ENCODE measurements around the gene SLC27A1. TPM values are rescaled to one million over a fixed set of nuclear protein-coding genes. Genes with fewer than 3 reads are reported as not detected.

SLC27A1 gene
- total RNA-seq, 1 experiment from 2014 or later, result 8.6 TPM

DNA sequence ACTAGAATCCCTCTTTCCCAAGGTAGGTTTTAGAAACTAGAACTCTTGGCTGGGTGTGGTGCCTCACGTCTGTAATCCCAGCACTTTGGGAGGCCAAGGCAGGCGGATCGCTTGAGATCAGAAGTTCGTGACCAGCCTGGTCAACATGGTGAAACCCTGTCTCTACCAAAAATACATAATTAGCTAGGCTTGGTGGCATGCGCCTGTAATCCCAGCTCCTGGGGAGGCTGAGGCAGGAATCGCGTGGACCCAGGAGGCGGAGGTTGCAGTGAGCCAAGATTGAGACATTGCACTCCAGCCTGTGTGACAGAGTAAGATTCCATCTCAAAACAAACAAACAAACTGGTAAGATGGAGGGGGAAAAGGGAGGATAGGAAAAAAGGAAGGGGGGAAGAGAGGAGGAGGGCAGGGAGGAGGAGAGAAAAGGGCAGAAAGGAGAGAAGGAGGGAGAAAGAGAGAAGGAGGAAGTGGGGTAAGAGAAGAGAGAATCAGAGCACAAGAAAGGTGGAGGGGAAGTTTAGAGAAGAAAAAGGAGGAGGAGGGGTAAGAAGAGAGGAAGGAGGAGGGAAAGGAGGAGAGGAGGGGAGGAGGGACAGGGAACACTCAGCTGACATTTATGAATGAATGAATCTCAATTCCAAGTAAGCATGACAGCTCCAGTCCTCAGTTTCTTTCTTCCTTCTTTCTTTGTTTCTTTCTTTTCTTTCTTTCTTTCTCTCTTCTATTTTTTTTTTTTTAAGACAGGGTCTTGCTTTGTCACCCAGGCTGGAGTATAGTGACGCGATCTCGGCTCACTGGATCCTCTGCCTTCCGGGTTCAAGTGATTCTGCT, 2.6 kb upstream of the SLC27A1 start (continued):
- TF ChIP-seq, protein P1, sequence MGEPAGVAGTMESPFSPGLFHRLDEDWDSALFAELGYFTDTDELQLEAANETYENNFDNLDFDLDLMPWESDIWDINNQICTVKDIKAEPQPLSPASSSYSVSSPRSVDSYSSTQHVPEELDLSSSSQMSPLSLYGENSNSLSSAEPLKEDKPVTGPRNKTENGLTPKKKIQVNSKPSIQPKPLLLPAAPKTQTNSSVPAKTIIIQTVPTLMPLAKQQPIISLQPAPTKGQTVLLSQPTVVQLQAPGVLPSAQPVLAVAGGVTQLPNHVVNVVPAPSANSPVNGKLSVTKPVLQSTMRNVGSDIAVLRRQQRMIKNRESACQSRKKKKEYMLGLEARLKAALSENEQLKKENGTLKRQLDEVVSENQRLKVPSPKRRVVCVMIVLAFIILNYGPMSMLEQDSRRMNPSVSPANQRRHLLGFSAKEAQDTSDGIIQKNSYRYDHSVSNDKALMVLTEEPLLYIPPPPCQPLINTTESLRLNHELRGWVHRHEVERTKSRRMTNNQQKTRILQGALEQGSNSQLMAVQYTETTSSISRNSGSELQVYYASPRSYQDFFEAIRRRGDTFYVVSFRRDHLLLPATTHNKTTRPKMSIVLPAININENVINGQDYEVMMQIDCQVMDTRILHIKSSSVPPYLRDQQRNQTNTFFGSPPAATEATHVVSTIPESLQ (CRISPR knock-in tag; IDR thresholded peaks at IDR 0.05), result no peak
- TF ChIP-seq ZBTB21 (CRISPR knock-in tag; IDR thresholded peaks at IDR 0.05; ENCODE audit: borderline replicate concordance), result no peak
- TF ChIP-seq PREB (CRISPR knock-in tag; IDR thresholded peaks at IDR 0.05; ENCODE audit: borderline replicate concordance), result no peak

DNA sequence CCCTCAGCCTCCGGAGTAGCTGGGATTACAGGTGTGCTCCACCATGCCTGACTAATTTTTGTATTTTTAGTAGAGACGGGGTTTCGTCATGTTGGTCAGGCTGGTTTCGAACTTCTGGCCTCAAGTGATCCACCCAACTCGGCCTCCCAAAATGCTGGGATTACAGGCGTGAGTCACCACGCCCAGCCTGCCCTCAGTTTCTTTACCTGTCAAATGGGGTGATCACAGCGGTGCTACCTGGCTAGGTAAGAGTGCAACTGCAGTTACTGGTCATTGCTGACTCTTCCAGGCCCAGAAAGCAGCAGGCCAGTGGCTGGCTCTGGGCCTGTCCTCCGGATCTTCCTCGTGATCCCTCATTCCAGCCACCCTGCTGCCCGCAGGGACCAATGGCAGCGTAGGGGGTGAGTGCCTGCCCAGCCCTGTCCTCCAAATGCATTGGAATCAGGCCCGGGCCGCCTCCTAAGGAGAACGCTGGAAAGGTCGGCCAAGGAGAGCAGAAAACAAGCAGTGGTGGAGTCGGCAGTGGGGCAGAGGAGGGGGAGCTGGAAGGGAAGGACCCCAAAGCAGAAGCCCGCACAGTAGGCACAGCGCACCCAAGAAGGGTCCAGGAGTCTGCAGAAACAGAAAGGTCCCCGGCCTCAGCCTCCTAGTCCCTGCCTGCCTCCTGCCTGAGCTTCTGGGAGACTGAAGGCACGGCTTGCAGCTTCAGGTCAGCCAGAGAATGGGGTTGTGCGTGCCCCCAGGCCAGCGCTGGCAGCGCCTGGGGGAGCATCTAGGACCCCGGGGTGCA, 1.8 kb upstream of the SLC27A1 start:
- Mint-ChIP-seq H3K9me3 (no peaks in the 10 kb centered on the region), H3K4me1 (peaks cover 19% of the 10 kb centered on the region), H3K36me3 (no peaks in the 10 kb centered on the region), H3K27ac (peak overlapping the region; percentile 95; the same call in 1 of the 2 replicates), H3K27me3 (ENCODE audit: low read depth) (peaks cover 52% of the 10 kb centered on the region), H3K4me3 (peak overlapping the region; percentile 93)
- POLR2A ChIA-PET, result interaction anchor here (0.7 kb wide), 1 partner anchor 56 kb away, joined by 4 read pairs; no protein-coding TSS in a partner anchor
- ATAC-seq, result no peak
- DNase-seq (ENCODE audit: low spot score), result no peak
- CTCF ChIA-PET, result interaction anchor here (0.6 to 1.9 kb wide), 5 partner anchors 10 to 43 kb away, joined by 3 to 5 read pairs (median 4); partner anchors contain the start of gene PGLS
- TF ChIP-seq, protein P2, sequence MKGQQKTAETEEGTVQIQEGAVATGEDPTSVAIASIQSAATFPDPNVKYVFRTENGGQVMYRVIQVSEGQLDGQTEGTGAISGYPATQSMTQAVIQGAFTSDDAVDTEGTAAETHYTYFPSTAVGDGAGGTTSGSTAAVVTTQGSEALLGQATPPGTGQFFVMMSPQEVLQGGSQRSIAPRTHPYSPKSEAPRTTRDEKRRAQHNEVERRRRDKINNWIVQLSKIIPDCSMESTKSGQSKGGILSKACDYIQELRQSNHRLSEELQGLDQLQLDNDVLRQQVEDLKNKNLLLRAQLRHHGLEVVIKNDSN (CRISPR knock-in tag; IDR thresholded peaks at IDR 0.05), result no peak
- no peak for TF ChIP-seq ZNF281 (CRISPR knock-in tag; IDR thresholded peaks at IDR 0.05)
- no peak for TF ChIP-seq CTCF (IDR thresholded peaks at IDR 0.05)
- TF ChIP-seq, protein P3, sequence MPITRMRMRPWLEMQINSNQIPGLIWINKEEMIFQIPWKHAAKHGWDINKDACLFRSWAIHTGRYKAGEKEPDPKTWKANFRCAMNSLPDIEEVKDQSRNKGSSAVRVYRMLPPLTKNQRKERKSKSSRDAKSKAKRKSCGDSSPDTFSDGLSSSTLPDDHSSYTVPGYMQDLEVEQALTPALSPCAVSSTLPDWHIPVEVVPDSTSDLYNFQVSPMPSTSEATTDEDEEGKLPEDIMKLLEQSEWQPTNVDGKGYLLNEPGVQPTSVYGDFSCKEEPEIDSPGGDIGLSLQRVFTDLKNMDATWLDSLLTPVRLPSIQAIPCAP (CRISPR knock-in tag; IDR thresholded peaks at IDR 0.05), result no peak
- TF ChIP-seq ZNF671 (CRISPR knock-in tag; IDR thresholded peaks at IDR 0.05), result no peak
- no peak for TF ChIP-seq ETV6 (CRISPR knock-in tag; IDR thresholded peaks at IDR 0.05)
- no peak for TF ChIP-seq PRRX2 (CRISPR knock-in tag; IDR thresholded peaks at IDR 0.05)
- TF ChIP-seq NR1H2 (CRISPR knock-in tag; IDR thresholded peaks at IDR 0.05), result no peak
- no peak for TF ChIP-seq FOXP4 (CRISPR knock-in tag; IDR thresholded peaks at IDR 0.05)
- no peak for TF ChIP-seq CREM (CRISPR knock-in tag; IDR thresholded peaks at IDR 0.05)
- TF ChIP-seq CREB1 (CRISPR knock-in tag; IDR thresholded peaks at IDR 0.05), result no peak

Measured in WTC11 (cell line).